Tibial nerve (tissue), 3 donors: ENCODE measurements around the gene PITRM1.

ENCODE experiments used
- CTCF ChIP-seq, 5 experiments: fragments of 200-600 bp in 3 of 5; fragments of 450-650 bp in 2 of 5; sonication (generic) in 3 of 5; IDR thresholded peaks; one replicate each; pipeline ENCODE4 v1.5.1; 2016 to 2019; ENCODE audit warnings: antibody characterized with exemption in 5 of 5, mild to moderate bottlenecking in 3 of 5, moderate library complexity in 2 of 5
- POLR2A ChIP-seq, 2 donors: fragments of 450-650 bp; IDR thresholded peaks; one replicate each; pipeline ENCODE4 v1.6.1; 2017; ENCODE audit warnings: antibody characterized with exemption in 2 of 2, mild to moderate bottlenecking in 2 of 2, moderate library complexity in 2 of 2

- no peak for TF ChIP-seq CTCF (IDR thresholded peaks at IDR 0.05)
- TF ChIP-seq POLR2A (IDR thresholded peaks at IDR 0.05) = no peak
Measured at GRCh38 chr10:3151889-3152565, 20.6 kb downstream of the PITRM1 start.
